ENCODE results near the gene NELL1. TPM values are rescaled to one million over a fixed set of nuclear protein-coding genes. Genes with fewer than 3 reads are reported as not detected.

Gene NELL1
- total RNA-seq, 2 experiments from 2014 or later = not detected

- TF ChIP-seq CTCF (IDR thresholded peaks at IDR 0.05) = no peak
- ATAC-seq (no peak), DNase-seq (no peak)
- H3K4me3 Mint-ChIP-seq = no peak overlapping the region
- H3K9me3 Mint-ChIP-seq = peaks cover 6% of the 10 kb centered on the region
- H3K27ac Mint-ChIP-seq = no peak overlapping the region
- ChIA-PET CTCF (no interaction called here), POLR2A (no interaction called here)
- no peaks in the 10 kb centered on the region for H3K36me3 Mint-ChIP-seq (ENCODE audit: low read depth)
- H3K4me1 Mint-ChIP-seq (ENCODE audit: low read depth) = no peaks in the 10 kb centered on the region
- intact Hi-C loops (cut with micrococcal nuclease) = no loop called here
- H3K27me3 Mint-ChIP-seq = no peaks in the 10 kb centered on the region
Measured at GRCh38 chr11:20909995-20910726, 240.8 kb downstream of the NELL1 start.

- no peak for DNase-seq
- no peak for ATAC-seq
- Mint-ChIP-seq H3K4me3 (no peak overlapping the region), H3K4me1 (ENCODE audit: low read depth) (no peaks in the 10 kb centered on the region), H3K36me3 (ENCODE audit: low read depth) (no peaks in the 10 kb centered on the region), H3K9me3 (peaks cover 6% of the 10 kb centered on the region), H3K27me3 (no peaks in the 10 kb centered on the region), H3K27ac (no peak overlapping the region)
- ChIA-PET CTCF (no interaction called here), POLR2A (no interaction called here)
- no peak for TF ChIP-seq CTCF (IDR thresholded peaks at IDR 0.05)
- intact Hi-C loops (cut with micrococcal nuclease) = no loop called here
Measured at GRCh38 chr11:20910733-20911132, 241.3 kb downstream of the NELL1 start.

- no peaks in the 10 kb centered on the region for H3K27me3 Mint-ChIP-seq
- H3K27ac Mint-ChIP-seq = no peak overlapping the region
- no peak for ATAC-seq
- no peaks in the 10 kb centered on the region for H3K4me1 Mint-ChIP-seq (ENCODE audit: low read depth)
- ChIA-PET POLR2A (no interaction called here), CTCF (no interaction called here)
- no peak for TF ChIP-seq CTCF (IDR thresholded peaks at IDR 0.05)
- intact Hi-C loops (cut with micrococcal nuclease) = no loop called here
- no peaks in the 10 kb centered on the region for H3K36me3 Mint-ChIP-seq (ENCODE audit: low read depth)
- H3K4me3 Mint-ChIP-seq = no peak overlapping the region
- no peak for DNase-seq
- peaks cover 6% of the 10 kb centered on the region for H3K9me3 Mint-ChIP-seq
Measured at GRCh38 chr11:20912065-20912821, 242.9 kb downstream of the NELL1 start.

- TF ChIP-seq CTCF (IDR thresholded peaks at IDR 0.05) = no peak
- ChIA-PET CTCF (no interaction called here), POLR2A (no interaction called here)
- Mint-ChIP-seq H3K27me3 (no peaks in the 10 kb centered on the region), H3K9me3 (peaks cover 3% of the 10 kb centered on the region), H3K4me1 (ENCODE audit: low read depth) (no peaks in the 10 kb centered on the region), H3K4me3 (no peak overlapping the region), H3K27ac (no peak overlapping the region), H3K36me3 (ENCODE audit: low read depth) (no peaks in the 10 kb centered on the region)
- ATAC-seq (no peak), DNase-seq (no peak)
- intact Hi-C loops (cut with micrococcal nuclease) = no loop called here
Measured at GRCh38 chr11:20912922-20913512, 243.6 kb downstream of the NELL1 start.

GRCh38 chr11:20917306-20917705 is 247.9 kb downstream of the NELL1 start:
- no peaks in the 10 kb centered on the region for H3K9me3 Mint-ChIP-seq
- H3K27ac Mint-ChIP-seq = no peak overlapping the region
- no peaks in the 10 kb centered on the region for H3K36me3 Mint-ChIP-seq (ENCODE audit: low read depth)
- H3K4me1 Mint-ChIP-seq (ENCODE audit: low read depth) = no peaks in the 10 kb centered on the region
- ATAC-seq = no peak
- no peak overlapping the region for H3K4me3 Mint-ChIP-seq
- no peak for DNase-seq
- no peaks in the 10 kb centered on the region for H3K27me3 Mint-ChIP-seq
- CTCF ChIA-PET = no interaction called here
- POLR2A ChIA-PET = no interaction called here
- TF ChIP-seq CTCF (IDR thresholded peaks at IDR 0.05) = no peak
- intact Hi-C loops (cut with micrococcal nuclease) = no loop called here
